ENCODE measurements around the gene LDLRAD4. TPM values are rescaled to one million over a fixed set of nuclear protein-coding genes. Genes with fewer than 3 reads are reported as not detected.

Gene LDLRAD4
- polyA plus RNA-seq, 1 of the 3 experiments (the other 2 are of a cell fraction): 0.16 TPM

GRCh38 chr18:13318731-13319501 is 100.4 kb downstream of the LDLRAD4 start:
- no peaks in the 10 kb centered on the region for H3F3A ChIP-seq (replicated peaks; ENCODE audit: insufficient read depth)
- POLR2A ChIA-PET: interaction anchor here (0.6 kb wide), 1 partner anchor 122 kb away, joined by 3 read pairs; no protein-coding TSS in a partner anchor
- no peaks in the 10 kb centered on the region for H4K20me1 ChIP-seq (ENCODE audit: insufficient read depth)
- H3K9me3 ChIP-seq: peaks cover 5% of the 10 kb centered on the region; the same call in 1 of the 2 replicates
- H2AFZ ChIP-seq (ENCODE audit: low read depth): no peak overlapping the region
- H3K36me3 ChIP-seq (replicated peaks in 1 of 2; ENCODE audit: control insufficient read depth in 1 of 2, insufficient read depth in 2 of 2, low read length in 1 of 2): no peaks in the 10 kb centered on the region
- H3K9ac ChIP-seq: no peak overlapping the region
- DNase-seq: no peak
- TF ChIP-seq FOXJ3 (CRISPR knock-in tag; IDR thresholded peaks at IDR 0.05) (no peak), FOSL2 (IDR thresholded peaks at IDR 0.05; ENCODE audit: borderline replicate concordance, low read depth) (no peak), IRF3 (IDR thresholded peaks at IDR 0.05; ENCODE audit: low read depth, low read length) (no peak), SIN3A (IDR thresholded peaks at IDR 0.05; ENCODE audit: borderline replicate concordance, low read depth, low read length) (no peak)
- H3K4me3 ChIP-seq (ENCODE audit: low read depth in 2 of 2, low read length in 1 of 2): no peak overlapping the region
- WGBS (ENCODE audit: low lambda C conversion rate): 71% methylated on average over 19 of the region's 19 CpGs
- no peaks in the 10 kb centered on the region for H3K27me3 ChIP-seq (ENCODE audit: insufficient read depth)
- H3K9me2 ChIP-seq: no peaks in the 10 kb centered on the region
- no peak overlapping the region; a peak in 1 of 4 replicates for H3K27ac ChIP-seq (ENCODE audit: low read depth in 2 of 2, low read length in 1 of 2)
- CTCF ChIA-PET: interaction anchor here (0.7 kb wide), 1 partner anchor 10 kb away, joined by 5 read pairs; no protein-coding TSS in a partner anchor
- no peaks in the 10 kb centered on the region for H3K79me2 ChIP-seq (ENCODE audit: insufficient read depth)
- H3K4me2 ChIP-seq: no peak overlapping the region
- peaks cover 0 to 8% of the 10 kb centered on the region in 2 experiments; a peak in 1 of 4 replicates for H3K4me1 ChIP-seq (ENCODE audit: control insufficient read depth in 1 of 2, insufficient read depth in 2 of 2, low read depth in 1 of 2, low read length in 1 of 2)

GRCh38 chr18:13319629-13320028 is 101.1 kb downstream of the LDLRAD4 start:
- Histone ChIP-seq H3K9ac (no peak overlapping the region), H3K4me1 (ENCODE audit: control insufficient read depth in 1 of 2, insufficient read depth in 2 of 2, low read depth in 1 of 2, low read length in 1 of 2) (peaks cover 0 to 8% of the 10 kb centered on the region in 2 experiments; a peak in 1 of 4 replicates)
- WGBS (ENCODE audit: low lambda C conversion rate): 70% methylated on average over 4 of the region's 4 CpGs

More at GRCh38 chr18:13319629-13320028, 101.1 kb downstream of the LDLRAD4 start:
- ChIA-PET CTCF (no interaction called here), POLR2A (no interaction called here)
- Histone ChIP-seq H3K4me2 (no peak overlapping the region), H3K9me3 (peaks cover 5% of the 10 kb centered on the region; the same call in 1 of the 2 replicates), H3K27me3 (ENCODE audit: insufficient read depth) (no peaks in the 10 kb centered on the region), H3K4me3 (ENCODE audit: low read depth in 2 of 2, low read length in 1 of 2) (no peak overlapping the region), H4K20me1 (ENCODE audit: insufficient read depth) (no peaks in the 10 kb centered on the region), H3K27ac (ENCODE audit: low read depth in 2 of 2, low read length in 1 of 2) (no peak overlapping the region), H3F3A (replicated peaks; ENCODE audit: insufficient read depth) (no peaks in the 10 kb centered on the region), H2AFZ (ENCODE audit: low read depth) (no peak overlapping the region), H3K9me2 (no peaks in the 10 kb centered on the region), H3K79me2 (ENCODE audit: insufficient read depth) (no peaks in the 10 kb centered on the region), H3K36me3 (replicated peaks in 1 of 2; ENCODE audit: control insufficient read depth in 1 of 2, insufficient read depth in 2 of 2, low read length in 1 of 2) (no peaks in the 10 kb centered on the region)
- no peak for DNase-seq
- no peak for TF ChIP-seq MEF2A (IDR thresholded peaks at IDR 0.05; ENCODE audit: borderline replicate concordance, low read depth)
- no peak for TF ChIP-seq EZH2phosphoT487 (IDR thresholded peaks at IDR 0.05; ENCODE audit: borderline replicate concordance, low read depth)
- TF ChIP-seq NRF1 (IDR thresholded peaks at IDR 0.05; ENCODE audit: low read depth, low read length): no peak
- TF ChIP-seq MXI1 (IDR thresholded peaks at IDR 0.05; ENCODE audit: low read depth, low read length): no peak
- no peak for TF ChIP-seq YY1 (IDR thresholded peaks at IDR 0.05; ENCODE audit: low read depth)
- TF ChIP-seq, protein P1, sequence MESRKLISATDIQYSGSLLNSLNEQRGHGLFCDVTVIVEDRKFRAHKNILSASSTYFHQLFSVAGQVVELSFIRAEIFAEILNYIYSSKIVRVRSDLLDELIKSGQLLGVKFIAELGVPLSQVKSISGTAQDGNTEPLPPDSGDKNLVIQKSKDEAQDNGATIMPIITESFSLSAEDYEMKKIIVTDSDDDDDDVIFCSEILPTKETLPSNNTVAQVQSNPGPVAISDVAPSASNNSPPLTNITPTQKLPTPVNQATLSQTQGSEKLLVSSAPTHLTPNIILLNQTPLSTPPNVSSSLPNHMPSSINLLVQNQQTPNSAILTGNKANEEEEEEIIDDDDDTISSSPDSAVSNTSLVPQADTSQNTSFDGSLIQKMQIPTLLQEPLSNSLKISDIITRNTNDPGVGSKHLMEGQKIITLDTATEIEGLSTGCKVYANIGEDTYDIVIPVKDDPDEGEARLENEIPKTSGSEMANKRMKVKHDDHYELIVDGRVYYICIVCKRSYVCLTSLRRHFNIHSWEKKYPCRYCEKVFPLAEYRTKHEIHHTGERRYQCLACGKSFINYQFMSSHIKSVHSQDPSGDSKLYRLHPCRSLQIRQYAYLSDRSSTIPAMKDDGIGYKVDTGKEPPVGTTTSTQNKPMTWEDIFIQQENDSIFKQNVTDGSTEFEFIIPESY (IDR thresholded peaks at IDR 0.05; ENCODE audit: borderline replicate concordance, low read depth): no peak
- no peak for TF ChIP-seq CHD2 (IDR thresholded peaks at IDR 0.05; ENCODE audit: low read length, partially characterized antibody)
- TF ChIP-seq SIN3A (IDR thresholded peaks at IDR 0.05; ENCODE audit: borderline replicate concordance, low read depth, low read length): no peak
- TF ChIP-seq RAD21 (IDR thresholded peaks at IDR 0.05; ENCODE audit: low read length): no peak

Measured in SK-N-SH (cell line).